IPS-18c (cell line): ENCODE results near the gene STAP2.

Experiments
- H3K4me3 ChIP-seq: 2 replicates; pipeline ENCODE4 v1.7.0; 2013; ENCODE audit warnings: low read depth, mild to moderate bottlenecking, low read length, moderate library complexity; ENCODE audit not compliant: insufficient read depth
- H3K9me3 ChIP-seq: one replicate; pipeline ENCODE4 v1.6.1; 2013; ENCODE audit warnings: mild to moderate bottlenecking, low read length, moderate library complexity; ENCODE audit not compliant: control insufficient read depth, insufficient read depth

Gene STAP2, protein sequence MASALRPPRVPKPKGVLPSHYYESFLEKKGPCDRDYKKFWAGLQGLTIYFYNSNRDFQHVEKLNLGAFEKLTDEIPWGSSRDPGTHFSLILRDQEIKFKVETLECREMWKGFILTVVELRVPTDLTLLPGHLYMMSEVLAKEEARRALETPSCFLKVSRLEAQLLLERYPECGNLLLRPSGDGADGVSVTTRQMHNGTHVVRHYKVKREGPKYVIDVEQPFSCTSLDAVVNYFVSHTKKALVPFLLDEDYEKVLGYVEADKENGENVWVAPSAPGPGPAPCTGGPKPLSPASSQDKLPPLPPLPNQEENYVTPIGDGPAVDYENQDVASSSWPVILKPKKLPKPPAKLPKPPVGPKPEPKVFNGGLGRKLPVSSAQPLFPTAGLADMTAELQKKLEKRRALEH

DNA sequence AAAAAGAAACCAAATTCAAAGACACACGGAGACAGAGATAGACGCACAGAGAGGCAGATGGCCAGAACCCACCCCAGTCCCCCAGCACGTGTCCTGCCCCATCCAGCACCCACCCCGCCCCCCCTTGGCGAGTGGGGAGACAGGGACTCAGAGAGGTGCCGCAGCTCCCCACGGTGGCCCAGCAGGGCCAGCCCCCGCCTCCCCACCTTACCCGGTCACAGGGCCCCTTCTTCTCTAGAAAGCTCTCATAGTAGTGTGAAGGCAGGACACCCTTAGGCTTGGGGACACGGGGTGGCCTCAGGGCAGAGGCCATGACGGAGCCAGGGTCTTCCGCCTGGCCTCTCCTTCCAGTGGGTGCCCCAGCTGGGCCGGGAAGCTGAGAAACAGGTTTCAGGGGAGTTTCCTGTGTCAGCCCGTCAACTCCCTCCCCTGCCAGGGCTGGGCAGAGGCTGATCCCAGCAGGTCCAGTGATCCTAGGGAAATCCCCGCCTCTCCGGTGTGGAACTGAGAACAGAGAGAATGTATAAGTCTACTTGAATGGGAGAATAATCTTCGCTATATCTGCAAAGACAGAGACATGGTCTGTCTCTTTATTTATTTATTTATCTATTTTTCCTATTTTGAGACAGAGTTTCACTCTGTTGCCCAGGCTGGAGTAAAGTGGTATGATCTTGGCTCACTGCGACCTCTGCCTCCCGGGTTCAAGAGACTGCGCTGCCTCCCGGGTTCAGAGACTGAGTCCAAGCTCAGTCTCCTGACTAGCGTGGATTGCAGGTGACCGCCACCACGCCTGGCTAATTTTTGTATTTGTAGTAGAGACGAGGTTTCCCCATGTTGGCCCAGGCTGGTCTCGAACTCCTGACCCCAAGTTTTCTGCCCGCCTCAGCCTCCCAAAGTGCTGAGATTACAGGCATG is at the start of gene STAP2:
Gene STAP2, minus strand, starts transcription at position 387 of the 915 bp plus-strand sequence. Its CDS starts 74 bp downstream, at position 313.
- H3K9me3 ChIP-seq = no peaks in the 10 kb centered on the region
- H3K4me3 ChIP-seq = peak within 1 kb of the TSS; percentile 38; the same call in 1 of the 2 replicates

- H3K9me3 ChIP-seq = no peaks in the 10 kb centered on the region
- no peak overlapping the region for H3K4me3 ChIP-seq
These were observed 47.6 kb upstream of the STAP2 start for GRCh38 chr19:4386041-4386782.

GRCh38 chr19:4385291-4386040 is 46.8 kb upstream of the STAP2 start:
- Histone ChIP-seq H3K9me3 (no peaks in the 10 kb centered on the region), H3K4me3 (no peak overlapping the region)

- Histone ChIP-seq H3K4me3 (no peak overlapping the region), H3K9me3 (no peaks in the 10 kb centered on the region)
These were observed 41.7 kb upstream of the STAP2 start for GRCh38 chr19:4380254-4380727.

GRCh38 chr19:4379383-4380253 is 41.0 kb upstream of the STAP2 start:
- Histone ChIP-seq H3K9me3 (no peaks in the 10 kb centered on the region), H3K4me3 (no peak overlapping the region)

DNA sequence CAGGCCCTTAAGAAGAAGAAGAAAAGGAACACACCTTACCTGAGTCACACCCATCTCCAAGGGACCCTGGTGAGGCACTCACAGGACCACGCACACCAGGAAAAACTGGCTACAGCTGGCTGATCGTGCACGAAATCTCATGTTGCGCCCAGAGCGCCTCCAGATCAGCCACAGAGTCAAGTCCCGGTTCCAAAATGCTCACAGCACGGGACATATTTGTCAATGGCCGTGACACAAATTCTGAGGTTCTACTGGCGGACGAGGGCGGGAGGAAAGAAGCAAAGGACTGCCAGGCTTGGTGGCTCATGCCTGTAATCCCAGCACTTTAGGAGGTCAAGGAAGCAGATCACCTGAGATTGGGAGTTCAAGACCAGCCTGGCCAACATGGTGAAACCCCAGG is 40.3 kb upstream of the STAP2 start:
- Histone ChIP-seq H3K9me3 (no peaks in the 10 kb centered on the region), H3K4me3 (no peak overlapping the region)

DNA sequence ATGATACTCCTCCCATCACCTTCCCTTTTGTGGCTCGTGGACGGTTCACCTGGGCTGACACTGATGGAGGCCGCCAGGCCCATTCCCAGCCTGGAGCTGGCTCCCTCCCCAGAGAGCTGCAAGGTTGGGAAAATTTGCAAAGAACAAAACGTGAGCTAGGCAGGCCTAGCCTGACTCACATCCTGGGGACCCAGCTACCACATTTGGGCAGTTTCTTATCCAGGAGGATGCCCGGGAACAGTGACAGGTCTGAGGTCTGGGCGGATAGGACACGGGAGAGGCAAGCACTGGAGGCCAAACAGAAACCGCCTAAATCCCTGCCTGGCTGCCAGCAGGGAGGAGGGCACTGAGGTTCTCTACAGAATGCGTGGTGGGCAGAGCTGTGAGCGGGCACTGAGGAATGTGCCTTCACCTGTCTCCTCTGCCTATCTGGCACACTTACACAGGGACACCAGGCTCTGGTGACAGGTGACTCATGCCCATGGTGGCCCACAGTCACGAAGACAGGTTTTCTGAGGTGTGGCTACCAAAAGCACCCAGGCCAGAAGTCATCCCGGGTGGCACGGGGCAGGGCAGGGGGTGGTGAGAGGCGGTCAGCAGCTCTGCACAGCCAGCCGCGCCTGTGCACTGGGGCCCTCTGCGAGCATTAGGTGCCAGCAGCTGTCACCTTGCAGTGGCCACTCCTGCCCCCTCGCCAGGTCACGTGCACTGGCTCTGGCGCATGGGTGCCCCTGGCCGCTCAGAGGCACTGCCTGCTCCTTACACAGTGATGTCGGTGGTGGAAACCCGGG is 38.6 kb upstream of the STAP2 start:
- H3K9me3 ChIP-seq = no peaks in the 10 kb centered on the region
- no peak overlapping the region for H3K4me3 ChIP-seq

GRCh38 chr19:4376671-4376990 is 38.0 kb upstream of the STAP2 start:
- no peak overlapping the region for H3K4me3 ChIP-seq

DNA sequence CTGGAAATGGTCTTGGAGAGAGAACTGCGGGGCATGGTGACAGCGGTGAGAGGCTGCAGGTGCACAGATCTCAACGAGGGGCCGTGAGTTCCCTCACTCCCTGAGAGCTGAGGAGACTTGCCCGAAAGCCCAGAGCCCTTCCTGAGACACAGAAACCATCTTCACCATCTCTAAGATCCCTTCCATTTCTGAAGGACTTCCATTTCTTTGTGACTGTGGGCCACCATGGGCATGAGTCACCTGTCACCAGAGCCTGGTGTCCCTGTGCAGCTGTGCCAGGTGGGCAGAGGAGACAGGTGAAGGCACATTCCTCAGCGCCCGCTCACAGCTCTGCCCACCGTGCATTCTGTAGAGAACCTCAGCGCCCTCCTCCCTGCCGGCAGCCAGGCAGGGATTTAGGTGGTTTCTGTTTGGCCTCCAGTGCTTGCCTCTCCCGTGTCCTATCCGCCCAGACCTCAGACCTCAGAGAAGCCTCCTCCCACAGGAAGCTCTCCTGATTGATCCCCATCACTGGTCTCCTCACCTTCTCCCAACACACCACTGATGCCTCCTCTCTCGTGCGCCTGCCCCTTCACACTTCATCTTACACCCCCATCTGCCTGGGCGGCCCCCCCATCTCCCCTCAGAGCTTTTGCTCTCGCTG is 37.5 kb upstream of the STAP2 start:
- H3K9me3 ChIP-seq = no peaks in the 10 kb centered on the region
- H3K4me3 ChIP-seq = 0 out of 2 replicates have a peak overlapping the region, but pooled peaks have one; percentile 10

More at GRCh38 chr19:4376671-4376990, 38.0 kb upstream of the STAP2 start:
- H3K9me3 ChIP-seq = no peaks in the 10 kb centered on the region

GRCh38 chr19:4375164-4376027 is 36.8 kb upstream of the STAP2 start:
- Histone ChIP-seq H3K4me3 (peak overlapping the region; percentile 10; the same call in 1 of the 2 replicates), H3K9me3 (no peaks in the 10 kb centered on the region)

GRCh38 chr19:4374498-4375163 is 36.0 kb upstream of the STAP2 start:
- no peaks in the 10 kb centered on the region for H3K9me3 ChIP-seq
- H3K4me3 ChIP-seq = no peak overlapping the region; the same call in 1 of the 2 replicates

DNA sequence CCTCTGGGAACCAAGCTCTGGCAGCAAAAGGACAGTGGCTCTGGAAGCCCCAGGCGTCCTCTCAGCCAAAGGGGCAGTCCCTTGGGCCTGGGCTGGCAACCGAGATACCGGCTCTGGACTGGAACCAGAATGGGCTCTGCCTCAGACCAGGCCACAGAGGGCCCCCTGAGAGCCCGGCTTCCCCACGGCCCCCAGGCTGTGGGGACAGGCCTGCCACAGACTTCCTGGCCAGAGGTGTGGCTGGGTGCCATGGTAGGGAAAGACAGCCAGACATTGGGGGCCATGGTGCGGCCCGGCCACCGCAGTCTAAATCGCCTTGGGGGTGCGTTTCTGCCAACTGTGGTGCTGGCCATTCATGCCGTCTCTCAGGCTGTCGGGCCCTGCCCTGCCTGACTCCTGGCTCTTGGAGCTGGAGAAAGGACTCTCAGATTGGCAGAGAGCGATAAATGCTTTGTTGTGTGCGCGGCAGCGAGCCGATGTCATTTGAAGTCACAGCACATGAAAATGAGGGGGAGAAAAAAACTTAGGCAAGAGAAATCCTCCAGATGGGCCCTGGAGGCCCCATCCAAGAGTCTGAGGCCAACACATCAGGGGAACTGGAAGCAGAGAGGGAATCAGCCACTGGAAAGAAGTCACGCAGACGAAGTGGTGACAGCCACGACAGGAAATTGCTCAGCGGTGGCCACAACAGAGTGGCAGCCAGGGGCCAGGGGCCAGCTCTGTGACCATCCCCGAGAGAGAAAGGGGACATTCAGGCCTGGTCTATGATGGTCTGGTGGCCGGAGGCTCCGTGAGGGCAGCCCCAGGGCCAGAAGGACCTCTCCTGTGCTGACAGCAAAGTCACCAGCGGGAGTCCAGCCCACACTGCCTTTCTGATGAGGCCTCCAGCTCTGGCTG is 35.2 kb upstream of the STAP2 start:
- Histone ChIP-seq H3K9me3 (no peaks in the 10 kb centered on the region), H3K4me3 (no peak overlapping the region)

GRCh38 chr19:4373013-4373367 is 34.4 kb upstream of the STAP2 start:
- Histone ChIP-seq H3K4me3 (no peak overlapping the region), H3K9me3 (no peaks in the 10 kb centered on the region)
